ENCODE data around the gene KCNAB2. TPM values are rescaled to one million over a fixed set of nuclear protein-coding genes. Genes with fewer than 3 reads are reported as not detected.
"Not testable (repeated sequence)": the region's sequence is repeated elsewhere in the genome, so short reads cannot be mapped to it uniquely, and the experiment has no call there.

Gene KCNAB2
- total RNA-seq, 4 donors from 2014 or later, result 5.4 to 26.4 (median 10.1) TPM

DNA sequence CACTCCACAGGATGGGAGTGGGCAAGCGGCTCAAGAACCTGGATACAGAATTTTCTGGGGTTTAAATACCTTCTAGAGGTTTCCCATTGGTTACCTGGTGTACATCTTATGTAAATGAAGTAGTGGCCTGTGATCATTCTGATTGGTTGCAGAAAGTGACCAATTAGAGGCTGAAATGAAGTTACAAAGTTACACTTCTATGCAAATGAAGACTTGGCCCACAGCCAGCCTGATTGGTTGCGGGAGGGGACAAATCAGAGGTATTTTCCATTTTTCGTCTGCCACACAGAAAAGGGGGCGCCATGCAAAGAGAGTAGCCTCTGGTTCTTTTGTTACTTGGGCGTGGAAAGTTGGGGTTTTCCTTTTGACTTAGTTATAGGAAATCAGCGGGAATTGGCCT is 8.9 kb downstream of the KCNAB2 start:
- Histone ChIP-seq H3K27ac (no peak overlapping the region), H3K27me3 (no peaks in the 10 kb centered on the region), H3K4me3 (no peak overlapping the region), H3K4me1 (peaks cover 0 to 16% (median 0%) of the 10 kb centered on the region in 4 donors), H3K9me3 (no peaks in the 10 kb centered on the region), H3K36me3 (no peaks in the 10 kb centered on the region)
- DNase-seq, result no peak
- TF ChIP-seq, protein P1, sequence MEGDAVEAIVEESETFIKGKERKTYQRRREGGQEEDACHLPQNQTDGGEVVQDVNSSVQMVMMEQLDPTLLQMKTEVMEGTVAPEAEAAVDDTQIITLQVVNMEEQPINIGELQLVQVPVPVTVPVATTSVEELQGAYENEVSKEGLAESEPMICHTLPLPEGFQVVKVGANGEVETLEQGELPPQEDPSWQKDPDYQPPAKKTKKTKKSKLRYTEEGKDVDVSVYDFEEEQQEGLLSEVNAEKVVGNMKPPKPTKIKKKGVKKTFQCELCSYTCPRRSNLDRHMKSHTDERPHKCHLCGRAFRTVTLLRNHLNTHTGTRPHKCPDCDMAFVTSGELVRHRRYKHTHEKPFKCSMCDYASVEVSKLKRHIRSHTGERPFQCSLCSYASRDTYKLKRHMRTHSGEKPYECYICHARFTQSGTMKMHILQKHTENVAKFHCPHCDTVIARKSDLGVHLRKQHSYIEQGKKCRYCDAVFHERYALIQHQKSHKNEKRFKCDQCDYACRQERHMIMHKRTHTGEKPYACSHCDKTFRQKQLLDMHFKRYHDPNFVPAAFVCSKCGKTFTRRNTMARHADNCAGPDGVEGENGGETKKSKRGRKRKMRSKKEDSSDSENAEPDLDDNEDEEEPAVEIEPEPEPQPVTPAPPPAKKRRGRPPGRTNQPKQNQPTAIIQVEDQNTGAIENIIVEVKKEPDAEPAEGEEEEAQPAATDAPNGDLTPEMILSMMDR (IDR thresholded peaks at IDR 0.05), result no peak
- no peak for TF ChIP-seq POLR2A (IDR thresholded peaks at IDR 0.05)

DNA sequence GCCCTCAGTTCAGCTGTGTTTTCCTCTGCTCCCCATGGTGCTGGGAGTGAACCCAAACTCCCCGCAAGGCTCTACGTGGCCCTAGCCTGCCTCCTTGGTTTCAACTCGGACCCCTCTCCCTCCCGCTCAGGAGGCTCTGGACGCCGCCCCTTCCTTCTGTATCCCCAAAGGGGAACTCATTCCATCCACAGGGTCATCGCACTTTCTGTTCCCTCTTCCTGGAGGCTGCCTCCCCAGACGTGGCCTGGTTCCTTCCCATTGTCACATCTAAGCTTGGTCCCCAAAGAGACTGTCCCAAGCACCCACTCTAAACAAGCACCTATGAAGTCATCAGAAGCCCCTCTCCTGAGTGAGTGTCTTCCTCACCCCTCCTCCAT is 10.9 kb downstream of the KCNAB2 start:
- TF ChIP-seq, protein P1 (IDR thresholded peaks at IDR 0.05), result no peak
- no peak for TF ChIP-seq POLR2A (IDR thresholded peaks at IDR 0.05)
- Histone ChIP-seq H3K27ac (no peak overlapping the region), H3K27me3 (no peaks in the 10 kb centered on the region), H3K4me3 (no peak overlapping the region), H3K36me3 (no peaks in the 10 kb centered on the region), H3K4me1 (peaks cover 0 to 16% (median 0%) of the 10 kb centered on the region in 4 donors), H3K9me3 (no peaks in the 10 kb centered on the region)
- DNase-seq, result no peak

DNA sequence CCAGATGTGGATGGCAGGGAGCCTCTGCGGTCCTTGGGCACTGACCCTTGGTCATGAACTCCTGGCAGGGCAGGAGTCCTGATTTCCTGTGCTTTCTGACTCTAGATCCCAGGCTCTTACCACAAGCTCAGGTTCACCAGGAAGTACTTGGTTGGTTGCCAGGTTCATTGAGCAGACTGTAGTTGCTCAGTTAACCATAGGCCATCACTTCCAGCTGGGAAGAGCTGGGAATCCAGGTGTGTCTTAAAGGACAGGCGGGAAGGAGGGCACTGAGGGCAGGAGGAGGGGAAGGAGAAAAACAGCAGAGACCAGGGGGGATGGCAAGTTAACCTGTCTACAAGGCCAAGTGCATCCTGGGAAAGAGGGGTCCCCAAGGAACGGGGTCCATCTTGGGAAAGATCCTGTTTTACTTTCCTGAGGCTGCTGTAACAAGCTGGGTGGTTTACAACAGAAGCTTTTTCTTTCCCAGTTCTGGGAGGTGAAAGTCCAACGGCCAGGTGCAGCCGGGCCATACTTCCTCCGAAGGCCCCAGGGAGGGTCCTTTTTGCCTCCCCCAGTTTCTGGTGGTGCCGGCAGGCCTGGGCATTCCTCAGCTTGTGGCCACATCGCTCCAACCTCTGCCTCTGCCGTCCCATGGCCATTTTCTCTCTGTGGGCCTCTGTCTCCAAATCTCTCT is 11.6 kb downstream of the KCNAB2 start:
- H3K9me3 ChIP-seq, result no peaks in the 10 kb centered on the region
- H3K4me3 ChIP-seq, result no peak overlapping the region
- no peak for DNase-seq
- H3K27ac ChIP-seq, result no peak overlapping the region
- TF ChIP-seq POLR2A (IDR thresholded peaks at IDR 0.05), result no peak
- TF ChIP-seq, protein P1 (IDR thresholded peaks at IDR 0.05), result no peak
- H3K36me3 ChIP-seq, result no peaks in the 10 kb centered on the region
- H3K27me3 ChIP-seq, result no peaks in the 10 kb centered on the region
- H3K4me1 ChIP-seq, result peaks cover 0 to 16% (median 0%) of the 10 kb centered on the region in 4 donors

DNA sequence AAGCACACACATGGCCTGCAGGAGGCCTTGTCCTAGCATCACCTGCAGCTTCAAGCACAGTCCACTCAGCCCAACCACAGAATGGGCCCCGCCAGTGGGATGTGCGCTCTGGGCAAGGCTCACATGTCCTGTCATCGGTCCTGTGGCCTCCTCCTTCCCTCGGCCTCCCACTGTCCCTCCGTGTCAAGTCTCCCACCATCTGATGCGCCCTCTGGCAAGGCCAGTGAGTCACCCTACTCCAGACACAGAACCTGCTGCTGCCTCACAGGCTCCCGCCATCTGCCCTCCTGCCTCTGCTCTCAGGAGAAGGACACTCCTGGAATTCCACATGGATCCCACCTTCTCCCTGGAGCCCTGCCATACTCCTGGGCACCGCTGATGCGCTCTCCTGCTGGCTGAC is 14.2 kb downstream of the KCNAB2 start:
- no peak overlapping the region for H3K27ac ChIP-seq
- no peaks in the 10 kb centered on the region for H3K27me3 ChIP-seq
- TF ChIP-seq, protein P1 (IDR thresholded peaks at IDR 0.05), result no peak
- no peak for TF ChIP-seq POLR2A (IDR thresholded peaks at IDR 0.05)
- H3K36me3 ChIP-seq, result no peaks in the 10 kb centered on the region
- DNase-seq, result no peak
- peaks cover 0 to 10% (median 0%) of the 10 kb centered on the region in 4 donors for H3K4me1 ChIP-seq
- H3K4me3 ChIP-seq, result no peak overlapping the region
- no peaks in the 10 kb centered on the region for H3K9me3 ChIP-seq

DNA sequence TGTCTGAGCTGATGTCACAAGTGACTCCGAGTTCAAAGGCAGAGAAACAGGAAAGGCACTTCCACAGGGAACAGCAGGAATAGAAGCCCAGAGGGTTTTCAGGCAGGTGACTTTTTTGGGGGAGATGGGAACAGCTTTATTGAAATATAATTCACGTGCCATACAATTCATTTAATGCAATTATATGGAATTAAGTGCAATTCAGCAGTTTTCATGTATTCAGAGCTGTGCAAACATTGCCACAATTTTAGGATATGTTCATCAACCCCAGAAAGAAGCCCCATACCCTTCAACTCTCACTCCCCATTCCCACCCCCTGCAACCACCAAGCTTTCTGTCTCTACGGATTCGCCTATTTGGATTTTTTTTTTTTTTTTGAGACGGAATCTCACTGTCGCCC is 17.0 kb downstream of the KCNAB2 start:
- H3K27ac ChIP-seq, result no peak overlapping the region
- no peaks in the 10 kb centered on the region for H3K9me3 ChIP-seq
- peaks cover 0 to 10% (median 0%) of the 10 kb centered on the region in 4 donors for H3K4me1 ChIP-seq
- H3K4me3 ChIP-seq, result no peak overlapping the region
- H3K27me3 ChIP-seq, result no peaks in the 10 kb centered on the region
- DNase-seq, result no peak
- no peaks in the 10 kb centered on the region for H3K36me3 ChIP-seq
- TF ChIP-seq, protein P1 (IDR thresholded peaks at IDR 0.05), result no peak
- TF ChIP-seq POLR2A (IDR thresholded peaks at IDR 0.05), result no peak

DNA sequence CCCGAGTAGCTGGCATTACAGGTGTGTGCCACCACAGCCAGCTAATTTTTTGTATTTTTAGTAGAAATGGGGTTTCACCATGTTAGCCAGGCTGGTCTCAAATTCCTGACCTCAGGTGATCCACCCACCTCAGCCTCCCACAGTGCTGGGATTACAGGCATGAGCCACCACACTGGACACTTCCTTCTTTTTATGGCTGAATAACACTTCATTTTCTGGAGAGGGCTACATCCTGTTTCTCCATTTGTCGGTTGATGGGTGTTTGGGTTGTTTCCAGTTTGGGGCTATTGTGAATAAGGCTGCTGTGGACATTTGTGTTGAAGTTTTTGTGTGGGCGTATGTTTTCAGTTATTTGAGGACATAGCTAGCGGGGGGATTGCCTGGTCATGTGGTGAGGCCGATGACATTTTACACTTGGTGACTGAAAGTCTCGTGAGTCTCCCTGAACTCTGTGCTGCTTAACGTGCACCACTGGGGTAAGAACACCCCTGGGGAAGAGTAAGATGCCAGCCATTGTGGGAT is 17.9 kb downstream of the KCNAB2 start:
- not testable (repeated sequence) for H3K4me1 ChIP-seq, H3K4me3 ChIP-seq, H3K27me3 ChIP-seq, H3K27ac ChIP-seq, H3K36me3 ChIP-seq, DNase-seq, H3K9me3 ChIP-seq

All from Peyer's patch (tissue), 4 donors.